HepG2 (cell line): ENCODE measurements around the gene MFRP.

ENCODE experiments used
- MYNN ChIP-seq: sonication (generic); formaldehyde crosslinking; IDR thresholded peaks from 2 replicates; pipeline ENCODE4 v1.4.0; 2020; ENCODE audit warnings: mild to moderate bottlenecking, low read depth, missing genetic modification reagents
- ZHX1 ChIP-seq: sonication (generic); formaldehyde crosslinking; IDR thresholded peaks from 2 replicates; pipeline ENCODE4 v1.8.1; 2022; ENCODE audit warnings: low read depth, mild to moderate bottlenecking, missing genetic modification reagents

- TF ChIP-seq ZHX1 (CRISPR knock-in tag) (no peak), MYNN (CRISPR knock-in tag) (no peak)
Measured at GRCh38 chr11:119371067-119371601, 24.6 kb upstream of the MFRP start.
